HG03439 (cell line): Measurements from ENCODE around the gene ARL15.
"Not testable (repeated sequence)": the region's sequence is repeated elsewhere in the genome, so short reads cannot be mapped to it uniquely, and the experiment has no call there.

Experiments
- ATAC-seq: cut with Tn5 transposase; IDR thresholded peaks from one replicate; pipeline ENCODE4 v1.9.1; 2021; ENCODE audit warnings: mild to moderate bottlenecking, moderate library complexity; ENCODE audit not compliant: unreplicated experiment

ARL15 gene

DNA sequence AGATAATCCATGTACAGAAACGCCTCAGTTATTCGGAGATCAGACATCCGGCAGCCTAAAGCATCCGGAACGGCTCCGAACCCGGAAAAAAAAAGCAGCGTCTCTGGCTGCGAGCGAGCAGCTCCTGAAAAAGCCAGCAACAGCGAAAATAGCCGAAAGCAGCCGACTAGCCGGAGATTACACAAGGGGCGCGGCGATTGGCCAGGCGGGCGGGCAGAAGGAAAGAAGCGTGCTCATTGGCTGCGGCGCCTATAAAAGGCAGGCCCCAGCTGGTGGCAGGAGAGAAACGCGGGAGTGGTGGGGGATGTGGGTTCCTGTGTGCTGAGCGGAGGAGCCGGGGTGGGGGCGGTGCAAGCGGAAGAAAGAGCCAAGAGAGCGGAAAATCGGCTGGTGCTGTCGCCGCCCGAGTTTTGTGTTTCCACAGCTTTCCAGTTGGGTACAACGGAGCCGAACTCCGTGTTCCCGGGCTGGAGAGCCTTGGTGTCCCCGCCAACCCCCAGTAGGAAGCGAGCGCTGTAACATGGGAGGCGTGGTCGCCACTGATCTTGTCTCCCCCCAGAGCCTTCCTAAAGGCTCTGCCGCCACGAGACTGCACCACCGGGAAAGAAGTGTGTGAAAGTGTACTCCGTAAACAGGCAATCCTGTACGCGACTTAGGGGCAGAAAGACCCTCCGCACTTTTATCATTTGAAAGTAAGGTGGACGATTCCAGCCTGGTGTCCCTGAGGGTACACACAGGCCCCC is at the start of gene ARL15:
Gene ARL15, minus strand, starts transcription at position 141 of the 743 bp plus-strand sequence.
- ATAC-seq: peak; percentile 98

DNA sequence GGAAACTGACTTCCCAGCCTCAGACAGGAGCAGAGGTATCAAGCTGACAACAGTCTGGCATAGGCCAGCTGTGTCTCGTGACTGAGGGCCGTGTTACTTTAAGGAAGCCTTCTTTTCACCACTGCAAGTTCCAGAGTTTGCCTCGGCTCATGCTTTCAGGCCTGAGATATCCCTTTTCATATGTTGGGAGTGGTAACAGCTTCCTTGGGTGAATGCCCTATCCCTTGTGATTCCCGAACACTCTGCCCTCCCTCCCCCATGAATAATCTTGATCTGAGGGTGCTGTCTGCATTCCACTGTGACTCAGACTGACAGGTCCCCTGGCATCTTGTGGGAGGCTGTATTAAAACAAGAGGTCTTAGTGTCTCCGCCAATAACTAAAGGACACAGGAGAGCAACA is 49.7 kb upstream of the ARL15 start:
- no peak for ATAC-seq

DNA sequence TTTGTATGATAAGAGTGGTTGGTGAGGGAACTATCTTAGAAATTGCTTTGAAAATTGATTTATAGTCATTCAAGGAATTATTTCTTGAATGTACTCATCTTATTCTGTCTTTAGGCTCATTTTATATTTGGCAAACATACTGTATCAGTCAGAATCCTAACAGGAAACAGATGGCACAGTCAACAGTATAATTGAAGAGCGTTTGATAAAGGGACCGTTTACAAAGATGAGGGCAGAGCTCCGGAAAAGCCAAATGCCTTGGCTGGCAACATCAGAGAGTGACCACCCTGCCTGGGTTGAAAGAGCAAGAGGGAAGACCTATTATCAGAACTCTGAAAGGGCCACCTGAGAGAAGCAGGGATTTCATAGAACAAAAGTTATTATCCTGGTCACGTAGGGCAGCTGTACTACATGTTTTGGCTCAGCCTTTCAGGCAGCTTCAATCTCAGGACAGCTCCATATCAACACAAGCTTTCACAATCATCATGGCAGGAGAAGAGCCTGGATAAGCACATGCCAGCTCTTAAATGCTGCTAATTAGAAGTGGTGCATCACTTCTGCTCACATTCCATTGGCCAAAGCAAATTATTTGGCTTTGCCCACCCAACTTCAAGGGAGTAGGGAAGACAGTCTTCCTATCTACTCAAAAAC is 47.2 kb upstream of the ARL15 start:
- no peak for ATAC-seq

DNA sequence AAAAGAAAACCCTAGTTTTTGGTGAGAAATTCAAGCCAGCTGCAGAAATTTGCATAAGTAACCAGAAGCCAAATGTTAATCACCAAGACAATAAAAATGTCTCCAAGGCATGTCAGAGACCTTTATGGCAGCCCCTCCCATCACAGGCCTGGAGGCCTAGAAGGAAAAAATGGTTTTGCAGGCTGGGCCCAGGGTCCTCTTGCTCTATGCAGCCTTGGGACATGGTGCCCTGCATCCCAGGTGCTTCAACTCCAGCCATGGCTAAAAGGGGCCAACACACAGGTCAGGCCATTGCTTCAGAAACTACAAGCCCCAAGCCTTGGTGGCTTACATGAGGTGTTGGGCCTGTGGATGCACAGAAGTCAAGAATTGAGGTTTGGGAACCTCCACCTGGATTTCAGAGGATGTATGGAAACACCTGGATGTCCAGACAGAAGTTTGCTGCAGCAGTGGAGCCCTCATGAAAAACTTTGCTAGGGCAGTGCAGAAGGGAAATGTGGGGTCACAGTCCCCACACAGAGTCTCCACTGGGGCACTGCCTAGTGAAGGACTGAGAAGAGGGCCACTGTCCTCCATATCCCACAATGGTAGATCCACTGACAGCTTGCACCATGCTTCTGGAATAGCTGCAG is 43.7 kb upstream of the ARL15 start:
- not testable (repeated sequence) for ATAC-seq

DNA sequence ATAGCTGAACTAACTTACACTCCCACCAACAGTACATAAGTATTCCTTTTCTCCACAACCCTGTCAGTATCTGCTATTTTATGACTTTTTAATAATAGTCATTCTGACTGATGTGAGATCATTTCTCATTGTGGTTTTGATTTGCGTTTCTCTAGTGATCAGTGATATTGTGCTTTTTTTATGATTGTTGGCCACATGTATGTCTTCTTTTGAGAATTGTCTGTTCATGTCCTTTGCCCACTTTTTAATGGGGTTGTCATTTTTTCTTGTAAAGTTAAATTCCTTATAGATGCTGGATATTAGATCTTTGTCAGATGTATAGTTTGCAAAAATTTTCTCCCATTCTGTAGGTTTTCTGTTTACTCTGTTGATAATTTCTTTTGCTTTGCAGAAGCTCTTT is 42.2 kb upstream of the ARL15 start:
- not testable (repeated sequence) for ATAC-seq

DNA sequence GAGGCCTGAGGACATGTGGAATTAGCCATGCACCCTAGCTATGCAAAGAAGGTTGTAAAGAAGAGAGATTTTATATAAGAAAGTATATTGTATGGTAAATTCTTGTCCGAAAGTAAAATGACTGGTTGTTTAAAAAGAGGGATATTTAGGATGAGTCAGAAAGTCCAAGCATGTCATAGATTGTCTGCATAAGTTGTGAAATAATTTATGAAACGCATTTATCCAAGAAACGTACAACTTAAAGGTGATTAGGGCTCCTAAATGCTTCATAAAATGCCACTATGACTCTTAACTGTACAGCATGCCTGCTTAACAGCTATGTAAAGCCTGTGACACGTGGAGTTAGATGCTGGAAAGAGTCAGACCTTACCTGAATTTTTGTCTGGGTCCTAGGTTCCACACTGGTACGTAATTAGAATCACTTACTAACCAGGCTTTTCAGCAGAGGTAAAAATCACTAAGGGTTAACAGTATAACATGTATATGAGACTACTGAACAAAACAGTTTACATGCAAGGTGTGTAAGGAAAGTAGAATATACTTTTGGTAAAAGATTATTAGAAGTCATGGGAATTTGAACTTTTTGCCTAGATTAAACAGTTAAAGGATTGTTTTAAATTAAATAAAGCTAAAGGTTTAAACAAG is 37.0 kb upstream of the ARL15 start:
- ATAC-seq: no peak

DNA sequence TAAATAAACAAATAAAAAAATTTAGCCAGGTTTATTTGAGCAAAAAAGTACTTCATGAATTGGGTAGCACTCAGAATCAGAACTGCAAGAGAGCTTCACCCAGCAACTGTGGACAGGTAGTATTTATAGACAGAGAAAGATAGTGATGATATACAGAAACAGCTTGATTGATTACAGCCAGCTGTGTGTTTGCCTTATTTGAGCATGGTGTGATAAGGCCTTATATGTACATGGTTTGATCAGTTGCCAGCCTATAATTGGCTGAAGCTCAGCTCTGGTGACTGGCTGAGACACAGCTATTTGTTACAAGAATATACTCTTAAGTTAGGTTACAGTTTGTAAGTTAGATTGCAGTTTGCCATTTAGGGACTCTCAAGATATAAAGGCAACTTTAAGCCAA is 34.3 kb upstream of the ARL15 start:
- ATAC-seq: no peak

DNA sequence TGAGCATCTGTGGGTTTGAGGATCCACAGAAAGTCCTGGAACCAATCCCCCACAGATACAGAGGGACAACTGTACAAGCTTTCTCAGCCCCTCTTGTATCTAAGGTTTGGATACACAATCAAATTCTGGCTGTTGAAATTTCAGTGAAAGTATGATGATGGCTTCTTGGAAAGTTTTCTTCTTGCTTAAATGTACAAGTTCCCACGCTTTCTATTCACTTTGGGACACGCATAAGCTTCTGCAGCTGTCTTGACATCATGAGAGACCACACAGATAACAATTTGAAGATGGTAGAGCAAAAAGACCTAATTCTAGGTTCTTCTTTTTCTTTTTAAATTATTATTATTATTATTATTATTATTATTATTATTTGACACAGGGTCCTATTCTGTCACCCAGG is 31.6 kb upstream of the ARL15 start:
- no peak for ATAC-seq

DNA sequence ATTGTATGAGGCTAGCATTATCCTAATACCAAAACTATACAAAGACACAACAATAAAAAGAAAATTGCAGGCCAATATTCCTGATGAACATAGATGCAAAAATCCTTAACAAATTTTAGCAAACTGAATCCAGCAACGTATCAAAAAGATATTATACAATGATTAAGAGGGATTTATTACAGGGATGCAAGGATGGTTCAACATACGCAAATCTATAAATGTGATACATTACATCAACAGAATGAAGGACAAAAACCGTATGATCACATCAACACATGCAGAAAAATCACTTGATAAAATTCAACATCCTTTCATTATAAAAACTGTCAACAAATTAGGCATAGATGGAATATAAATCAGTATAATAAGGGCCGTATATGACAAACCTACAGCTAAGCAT is 27.1 kb upstream of the ARL15 start:
- no peak for ATAC-seq

DNA sequence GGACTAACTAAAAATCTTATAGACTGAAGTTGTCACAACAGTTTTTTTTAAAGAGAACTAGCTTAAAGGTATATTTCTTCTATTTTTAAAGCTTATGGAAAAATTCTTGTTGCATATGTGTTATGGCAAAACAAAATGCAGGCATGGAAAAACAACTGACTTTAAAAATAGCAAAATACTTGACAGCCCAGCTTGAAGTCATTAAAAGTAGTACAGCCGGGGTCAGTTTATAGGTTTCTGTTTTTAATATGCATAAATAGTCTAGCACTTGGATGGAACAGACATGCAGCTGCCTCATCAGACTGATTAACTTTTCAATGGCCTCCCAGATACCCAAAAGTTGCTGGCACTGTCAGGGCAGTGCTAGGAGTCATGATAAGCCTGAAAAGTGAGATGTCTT is 22.3 kb upstream of the ARL15 start:
- no peak for ATAC-seq

DNA sequence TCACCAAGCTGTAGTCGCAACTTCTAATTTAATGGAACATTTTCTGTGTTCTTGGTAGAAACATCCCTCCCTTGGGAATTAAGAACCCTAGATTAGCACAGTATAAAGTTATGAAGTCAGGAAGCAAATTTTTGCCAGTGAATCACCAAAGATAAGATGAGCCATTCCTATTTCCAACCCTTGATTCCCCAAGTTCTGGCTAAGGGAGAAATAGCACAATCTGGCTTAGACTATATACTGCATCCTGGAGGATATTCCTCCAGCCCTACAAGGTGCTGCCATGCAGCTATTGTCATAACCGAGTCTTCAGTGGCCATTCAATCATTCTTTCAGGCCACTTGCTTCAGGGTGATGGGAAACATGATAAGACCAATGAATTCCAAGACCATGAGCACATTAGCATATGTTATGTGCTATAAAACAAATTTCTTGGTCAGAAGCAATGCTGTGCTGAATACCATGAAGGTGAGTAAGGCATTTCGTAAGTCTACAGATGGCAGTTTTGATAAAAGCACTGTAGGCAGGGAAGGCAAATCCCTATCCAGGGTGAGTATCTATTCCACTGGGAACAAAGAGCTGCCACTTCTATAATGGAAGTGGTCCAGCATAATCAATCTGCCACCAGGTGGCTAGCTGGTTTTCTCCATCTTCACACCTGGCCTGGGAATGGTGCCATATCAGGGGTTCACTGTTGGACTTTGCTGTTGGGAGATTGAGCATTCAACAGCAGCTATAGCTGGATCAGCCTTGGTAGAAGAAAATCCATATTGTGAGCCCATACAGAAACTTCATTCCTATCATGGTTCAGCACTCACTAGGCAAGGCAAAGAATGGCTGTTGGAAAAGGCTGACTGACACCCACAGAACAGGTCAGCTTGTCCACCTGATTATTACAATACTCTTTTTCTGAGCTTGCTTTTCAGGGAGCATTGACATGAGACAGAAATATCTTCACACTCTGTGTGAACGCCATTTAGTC is 19.6 kb upstream of the ARL15 start:
- no peak for ATAC-seq

DNA sequence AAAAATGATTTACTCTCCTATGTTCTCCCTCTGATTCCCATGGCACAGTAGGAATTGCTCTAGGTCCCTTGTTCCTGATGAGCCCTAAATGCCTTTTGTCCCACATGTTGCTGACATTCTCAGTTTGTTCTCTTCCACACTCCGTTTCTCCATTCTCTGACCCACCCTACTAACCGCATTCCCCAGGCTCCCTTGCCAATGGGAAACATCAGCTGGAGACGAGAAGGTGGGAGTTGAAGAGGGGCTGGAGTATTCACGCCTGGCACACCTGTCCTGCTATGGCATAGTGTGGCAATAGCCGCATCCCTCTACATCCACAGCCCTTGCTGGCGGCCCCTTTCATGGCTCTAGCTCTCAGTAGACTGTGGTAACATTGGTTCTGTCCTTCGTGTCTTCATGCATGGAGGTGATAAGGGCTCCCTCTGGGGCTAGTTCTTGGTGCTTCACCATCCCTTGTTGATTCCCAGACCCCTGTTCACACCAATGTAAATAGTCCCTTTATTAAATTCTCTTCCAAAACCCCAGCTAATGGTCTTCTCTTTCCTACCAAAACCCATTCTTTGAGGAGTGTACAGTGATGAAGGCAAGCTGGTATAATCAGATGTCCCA is 16.4 kb upstream of the ARL15 start:
- no peak for ATAC-seq

DNA sequence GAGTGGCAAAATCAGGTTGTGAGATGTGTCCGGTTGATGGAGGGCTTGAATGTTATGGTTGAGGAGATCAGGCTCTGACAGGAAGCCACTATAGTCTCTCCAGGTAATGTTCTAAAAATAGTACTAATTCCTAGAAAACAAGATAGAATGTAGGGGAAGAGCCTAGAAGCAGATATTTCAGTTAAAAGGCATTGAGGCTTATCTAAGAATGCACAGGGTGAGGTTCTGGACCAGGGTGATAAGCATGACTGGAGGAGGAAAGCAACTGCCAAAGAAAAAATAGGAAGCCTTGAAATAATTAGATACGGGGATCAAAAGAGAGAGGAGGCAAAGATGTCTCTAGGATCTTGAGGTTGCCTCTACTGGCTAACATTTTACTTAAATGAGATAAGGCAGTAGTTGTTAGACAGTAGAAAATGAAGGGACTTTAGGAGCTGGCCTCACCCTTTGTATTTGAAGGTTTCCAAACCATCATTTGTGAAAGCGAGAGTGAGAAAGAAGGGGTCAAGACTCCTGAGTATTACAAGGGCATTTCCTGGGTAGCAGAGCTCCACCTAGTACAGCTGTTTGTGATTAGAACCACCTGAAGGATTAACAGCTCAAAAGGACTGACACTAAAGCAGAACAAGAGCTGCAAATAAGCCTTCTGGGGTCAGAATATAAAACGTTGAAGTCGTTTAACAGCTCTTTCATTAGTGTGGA is 15.4 kb upstream of the ARL15 start:
- ATAC-seq: no peak

DNA sequence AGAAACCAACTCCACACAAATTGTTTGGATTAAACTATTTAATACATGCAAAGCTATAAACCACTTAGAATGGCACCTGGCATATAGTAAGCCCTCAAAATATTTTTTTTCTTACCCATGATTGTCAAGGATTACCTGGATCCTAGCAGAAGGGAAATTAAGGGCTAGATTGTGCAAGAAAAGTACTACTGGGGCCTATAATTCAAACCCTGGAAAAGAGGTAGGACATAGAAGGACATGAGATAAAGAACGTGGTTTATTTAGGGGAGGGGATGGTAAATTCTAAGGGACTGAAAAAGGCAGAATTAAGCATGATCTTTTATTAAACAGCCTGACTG is 14.9 kb upstream of the ARL15 start:
- no peak for ATAC-seq

DNA sequence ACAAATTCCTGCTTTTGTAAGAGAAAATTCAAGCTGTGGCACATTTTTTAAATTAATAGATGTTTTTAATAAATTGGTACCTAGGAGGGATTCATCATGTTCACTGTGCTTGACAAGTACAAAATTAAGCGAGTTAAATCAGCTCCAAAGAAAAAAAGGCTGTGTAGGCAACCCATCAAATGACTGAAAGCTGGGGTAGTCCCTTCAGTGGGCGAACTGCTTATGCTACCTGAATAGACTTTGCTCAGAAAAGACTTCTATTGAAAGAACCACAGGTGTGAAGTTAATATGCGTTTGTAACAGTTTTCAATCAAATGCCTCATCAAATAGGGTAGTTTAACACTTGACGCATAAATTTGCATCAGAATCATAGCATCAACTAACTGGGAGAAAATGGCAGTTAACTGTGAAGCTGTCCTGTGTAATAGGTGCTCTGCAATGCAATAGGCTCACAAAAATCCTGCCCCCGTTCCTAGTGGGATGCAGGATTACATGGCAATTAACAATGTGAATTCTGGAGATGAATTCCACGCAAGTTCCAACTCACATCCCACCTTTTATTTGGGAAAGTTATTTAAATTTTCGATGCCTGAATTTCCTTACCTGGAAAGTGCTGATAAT is 14.4 kb upstream of the ARL15 start:
- no peak for ATAC-seq

DNA sequence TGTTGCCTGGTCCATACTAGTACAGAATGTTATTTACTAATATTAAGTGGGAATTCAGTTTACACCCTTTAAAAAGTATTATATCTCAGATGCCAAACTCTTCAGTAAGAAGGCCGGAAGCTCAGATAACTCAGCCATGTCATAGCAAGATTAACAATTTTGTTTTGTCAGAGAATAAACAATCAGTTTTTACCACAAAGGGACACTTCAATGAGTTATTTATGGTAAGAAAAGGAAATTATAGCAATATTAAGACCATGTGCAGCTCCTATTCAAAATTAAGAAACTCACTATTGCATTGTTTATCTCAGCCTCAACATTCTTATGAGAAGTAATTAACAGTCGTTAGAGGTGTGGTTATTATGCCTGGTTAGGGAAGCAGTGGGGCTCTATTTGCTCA is 13.1 kb upstream of the ARL15 start:
- no peak for ATAC-seq

DNA sequence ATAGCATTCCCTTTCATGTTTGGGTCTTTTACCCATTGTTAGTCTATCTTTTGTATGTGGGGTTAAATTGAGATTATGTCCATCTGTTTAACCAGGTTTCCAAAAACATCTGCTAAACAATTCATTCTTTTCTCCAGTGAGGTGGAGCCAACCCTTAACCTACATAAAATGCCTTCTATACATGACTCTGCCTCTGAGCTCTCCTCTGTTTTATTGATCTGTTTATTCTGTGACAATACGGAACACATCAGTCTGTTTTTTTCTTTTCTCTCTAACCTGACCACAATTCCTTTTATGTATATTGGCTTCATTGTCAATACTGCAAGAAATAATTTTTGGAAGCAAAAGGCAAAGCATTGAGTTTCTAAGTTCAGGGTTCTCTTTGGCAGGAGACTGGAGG is 9.9 kb upstream of the ARL15 start:
- no peak for ATAC-seq

DNA sequence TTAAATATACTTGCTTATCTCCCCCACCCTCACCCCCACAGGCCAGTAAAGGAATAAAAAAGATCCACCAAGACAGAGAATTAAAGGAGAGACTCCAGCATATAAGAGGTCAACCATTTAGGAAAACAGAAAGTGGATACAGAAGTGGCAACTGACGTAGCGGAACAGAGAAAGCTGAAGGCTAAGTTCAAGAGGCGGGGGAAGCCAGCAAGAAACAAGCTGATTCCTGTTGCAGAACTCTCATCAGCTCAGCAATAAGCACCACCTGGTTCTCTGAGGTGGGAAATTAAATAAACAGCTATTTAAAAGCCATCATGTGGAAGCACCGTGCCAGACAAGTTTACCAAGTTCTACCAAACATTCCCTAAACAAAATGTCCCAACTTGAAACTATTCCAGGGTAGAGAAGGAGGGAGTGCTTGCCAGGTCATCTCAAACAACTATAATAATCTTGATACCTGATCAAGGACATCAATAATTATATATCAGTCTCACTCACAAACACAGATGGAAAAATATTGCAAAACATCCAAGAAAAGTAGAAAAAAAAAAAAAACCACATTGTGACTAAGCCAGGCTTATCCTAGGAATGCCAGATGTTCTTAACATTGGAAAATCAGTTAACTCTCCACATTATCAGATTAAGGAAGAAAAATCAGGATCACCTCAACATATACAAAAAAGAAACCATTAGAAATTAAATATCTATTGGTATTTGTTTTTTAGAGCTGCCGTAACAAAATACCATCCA is 7.3 kb upstream of the ARL15 start:
- ATAC-seq: no peak
